Small intestine (tissue), 16 donors: ENCODE results near the gene ENHO. TPM values are rescaled to one million over a fixed set of nuclear protein-coding genes. Genes with fewer than 3 reads are reported as not detected.
A peak's percentile ranks its signal among the peaks of the same experiment; 100 is the strongest.

ENCODE experiments used
- DNase-seq, 2 donors: peaks; one replicate each; pipeline versions ENCODE4 v3.0.0 to v3.0.0-alpha.2; 2013
- FAIRE-seq: peaks from 2 replicates; lab custom pipeline; 2012; peaks lifted over from hg19 to GRCh38; lab: Jason Lieb, UNC
- H3K27ac ChIP-seq, 3 donors: one replicate each; pipeline ENCODE4 v1.5.1; 2013; ENCODE audit warnings: low read length in 2 of 3, mild to moderate bottlenecking in 2 of 3, control low read depth in 1 of 3, inconsistent platforms in 1 of 3, low read depth in 1 of 3, moderate library complexity in 1 of 3
- H3K27me3 ChIP-seq, 3 donors: one replicate each; pipeline ENCODE4 v1.6.1; 2013; ENCODE audit warnings: low read length in 3 of 3, inconsistent platforms in 1 of 3; ENCODE audit not compliant: control insufficient read depth in 3 of 3, insufficient read depth in 3 of 3
- H3K36me3 ChIP-seq, 3 donors: one replicate each; pipeline ENCODE4 v1.6.1; 2013; ENCODE audit warnings: low read length in 3 of 3, inconsistent platforms in 1 of 3, low read depth in 1 of 3, mild to moderate bottlenecking in 1 of 3, moderate library complexity in 1 of 3; ENCODE audit not compliant: control insufficient read depth in 3 of 3, insufficient read depth in 2 of 3
- H3K4me1 ChIP-seq, 3 donors: one replicate each; pipeline ENCODE4 v1.6.1; 2013; ENCODE audit warnings: low read length in 2 of 3, inconsistent platforms in 1 of 3, low read depth in 1 of 3, mild to moderate bottlenecking in 1 of 3, moderate library complexity in 1 of 3; ENCODE audit not compliant: control insufficient read depth in 3 of 3, insufficient read depth in 2 of 3
- H3K4me3 ChIP-seq, 3 donors: one replicate each; pipeline ENCODE4 v1.5.1; 2013; ENCODE audit warnings: low read length in 3 of 3, control low read depth in 1 of 3, inconsistent platforms in 1 of 3, low read depth in 1 of 3, mild to moderate bottlenecking in 1 of 3, moderate library complexity in 1 of 3
- H3K9me3 ChIP-seq, 2 donors: one replicate each; pipeline ENCODE4 v1.6.1; 2013; ENCODE audit warnings: low read depth in 1 of 2, low read length in 1 of 2; ENCODE audit not compliant: control insufficient read depth in 2 of 2, insufficient read depth in 1 of 2
- WGBS, 3 donors: extraction: QIAGEN DNeasy Blood & Tissue Kit; methylation state at CpG; one replicate each; pipeline ENCODE4 v1.1.7; 2013; 5-methylcytosine and 5-hydroxymethylcytosine counted together
- long read RNA-seq, 10 donors: transcript quantifications; one replicate each; lab custom pipeline, GENCODE V29; 2026
- polyA plus RNA-seq, 4 donors: library from polyadenylated mRNA; stranded (reverse) in 3 of 4; unstranded in 1 of 4; fragments of 200-250 nt in 3 of 4; fragments of 120-200 nt in 1 of 4; gene quantifications; one replicate each; pipeline versions ENCODE4 v1.2.1 to v1.2.3, GENCODE V29; 2013
- donor health status: healthy with polysubstance abuse.
- donor health status: control.
- donor health status: control.
- donor health status: Bipolar disorder and iron deficiency.
- donor health status: healthy.

ENHO gene
- polyA plus RNA-seq = 1 to 10 TPM; 1.8 to 8.9 (median 5.1) TPM
- long read RNA-seq, donor 1, transcript ENHO-201 (2 exons, 1,082 nt) = major isoform, 14 of 14 reads
- long read RNA-seq, donor 1, partial matches to known transcripts = 0 of 14 reads
- long read RNA-seq, donor 1, other reads (novel, unspliced or antisense) = 0 of 14 reads
- long read RNA-seq, donor 2 = 0 reads
- long read RNA-seq, donor 3, transcript ENHO-201 (2 exons, 1,082 nt) = major isoform, 5 of 5 reads
- long read RNA-seq, donor 3, partial matches to known transcripts = 0 of 5 reads
- long read RNA-seq, donor 3, other reads (novel, unspliced or antisense) = 0 of 5 reads
- long read RNA-seq, donor 4 = 0 reads
- long read RNA-seq, donor 5 = 0 reads
- long read RNA-seq, donor 6, partial matches to known transcripts = 0 of 4 reads
- long read RNA-seq, donor 6, other reads (novel, unspliced or antisense) = 0 of 4 reads
- long read RNA-seq, donor 7, partial matches to known transcripts = 0 of 1 reads
- long read RNA-seq, donor 7, other reads (novel, unspliced or antisense) = 0 of 1 reads
- long read RNA-seq, donor 8, partial matches to known transcripts = 0 of 2 reads
- long read RNA-seq, donor 8, other reads (novel, unspliced or antisense) = 0 of 2 reads
- long read RNA-seq, donor 9, partial matches to known transcripts = 0 of 2 reads
- long read RNA-seq, donor 9, other reads (novel, unspliced or antisense) = 0 of 2 reads
- long read RNA-seq, donor 10, partial matches to known transcripts = 0 of 3 reads
- long read RNA-seq, donor 10, other reads (novel, unspliced or antisense) = 0 of 3 reads

DNA sequence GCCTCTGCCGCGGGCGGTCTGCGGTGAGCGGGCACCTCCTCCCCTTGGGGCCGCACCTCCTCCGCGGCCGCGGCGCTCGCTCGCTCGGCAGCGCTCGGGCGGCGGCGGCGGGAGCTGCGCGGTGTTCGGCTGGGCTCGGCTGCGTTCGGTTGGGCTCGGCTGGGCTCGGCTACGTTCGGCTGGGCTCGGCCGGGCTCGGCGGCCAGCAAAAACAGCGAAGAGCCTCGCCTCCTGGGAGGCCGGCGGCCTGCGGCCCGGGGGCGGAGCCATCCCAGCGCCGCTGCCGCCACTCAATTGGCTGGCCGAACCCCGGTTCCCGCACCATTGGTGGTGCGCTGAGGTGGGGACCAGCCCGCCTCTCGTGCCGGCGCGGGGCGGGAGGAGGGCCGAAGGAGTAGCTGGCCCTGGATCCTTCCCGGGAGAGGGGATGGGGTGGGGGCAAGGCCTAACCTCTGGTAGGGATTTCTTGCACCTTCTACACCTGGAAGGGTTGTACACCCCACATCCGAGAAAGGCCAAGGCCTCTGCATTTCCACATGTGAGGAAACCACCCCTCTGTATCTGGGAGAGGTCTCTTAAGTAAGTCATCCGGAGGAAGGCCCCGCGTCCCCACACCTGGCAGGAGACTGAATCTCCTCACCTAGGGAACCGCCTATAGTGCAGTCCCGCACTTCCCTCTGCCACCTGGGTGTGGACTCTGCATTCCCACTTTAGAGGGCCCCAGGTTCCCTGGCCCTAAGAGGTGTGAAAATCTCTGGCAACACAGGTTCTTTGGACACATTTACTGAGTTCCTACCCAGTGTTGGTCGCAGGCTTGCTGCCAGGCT is at the start of gene ENHO:
TSS of gene ENHO (minus strand) at position 20 of the 827 bp plus-strand sequence. CDS start 1,295 bp downstream, outside the sequence.
- Histone ChIP-seq H3K4me3 (peak within 1 kb of the TSS; percentile 5 to 44 (median 41)), H3K4me1 (peaks cover 0 to 10% (median 2%) of the 10 kb centered on the region in 3 donors), H3K27ac (no peak within 1 kb of the TSS), H3K27me3 (peaks cover 0 to 50% (median 0%) of the 10 kb centered on the region in 3 donors), H3K9me3 (no peaks in the 10 kb centered on the region), H3K36me3 (no peaks in the 10 kb centered on the region)
- peak; percentile 84 to 97 for DNase-seq
- FAIRE-seq = no peak
- WGBS, 3 donors = 3 to 6% (median 3%) methylated on average over 32 to 63 of the region's 63 CpGs

DNA sequence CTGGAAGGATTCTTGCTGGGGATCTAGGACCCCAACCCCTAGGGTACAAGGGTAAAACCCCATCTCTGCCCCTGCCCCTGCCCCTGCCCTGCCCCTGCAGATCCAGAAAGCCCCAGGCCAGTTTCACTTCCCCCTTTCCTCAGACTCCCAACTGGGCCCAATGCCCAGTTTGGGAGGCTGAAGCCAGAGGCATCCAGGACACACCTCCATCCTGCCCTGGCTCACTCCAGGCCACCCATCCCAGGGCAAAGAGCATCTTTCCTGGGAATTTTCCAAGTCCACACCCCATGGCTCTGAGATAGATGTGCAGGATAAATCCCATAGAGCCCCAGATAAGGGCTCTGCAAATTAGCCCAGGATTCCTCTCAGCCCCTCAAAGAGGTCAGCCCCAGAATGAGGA is 49.3 kb upstream of the ENHO start:
- Histone ChIP-seq H3K4me3 (no peak overlapping the region), H3K27ac (peak overlapping the region in 1 of 3 donors; percentile 35)
- DNase-seq = peak in 1 of 2 donors; percentile 96

DNA sequence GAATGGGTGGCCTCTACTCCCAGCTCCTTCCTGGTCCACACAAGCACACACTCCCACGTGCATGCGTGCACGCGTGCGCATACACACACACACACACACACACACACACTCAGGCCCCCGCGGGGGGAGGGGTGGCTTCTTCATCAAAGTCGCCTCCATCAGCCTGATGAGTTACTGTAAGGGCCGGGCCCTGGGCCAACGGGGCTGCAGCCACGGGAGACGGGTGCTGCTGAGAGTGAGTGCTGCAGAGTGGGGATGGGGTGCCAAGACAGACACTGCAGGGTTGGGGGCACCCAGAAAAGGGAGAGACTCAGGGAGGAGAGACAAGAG is 48.7 kb upstream of the ENHO start:
- Histone ChIP-seq H3K27me3 (peaks cover 0 to 49% (median 2%) of the 10 kb centered on the region in 3 donors), H3K9me3 (no peaks in the 10 kb centered on the region), H3K27ac (peak overlapping the region in 2 of 3 donors; percentile 2 to 48), H3K36me3 (no peaks in the 10 kb centered on the region), H3K4me1 (peaks cover 5 to 10% (median 7%) of the 10 kb centered on the region in 3 donors), H3K4me3 (no peak overlapping the region)
- WGBS, 3 donors = 28 to 50% (median 36%) methylated on average over 12 of the region's 12 CpGs
- FAIRE-seq (no peak), DNase-seq (no peak)

More for the DNA sequence above, 49.3 kb upstream of the ENHO start:
- Histone ChIP-seq H3K27me3 (peaks cover 0 to 54% (median 4%) of the 10 kb centered on the region in 3 donors), H3K9me3 (no peaks in the 10 kb centered on the region), H3K4me1 (peaks cover 5 to 17% (median 7%) of the 10 kb centered on the region in 3 donors), H3K36me3 (peaks cover 0 to 4% (median 0%) of the 10 kb centered on the region in 3 donors)
- FAIRE-seq = no peak

DNA sequence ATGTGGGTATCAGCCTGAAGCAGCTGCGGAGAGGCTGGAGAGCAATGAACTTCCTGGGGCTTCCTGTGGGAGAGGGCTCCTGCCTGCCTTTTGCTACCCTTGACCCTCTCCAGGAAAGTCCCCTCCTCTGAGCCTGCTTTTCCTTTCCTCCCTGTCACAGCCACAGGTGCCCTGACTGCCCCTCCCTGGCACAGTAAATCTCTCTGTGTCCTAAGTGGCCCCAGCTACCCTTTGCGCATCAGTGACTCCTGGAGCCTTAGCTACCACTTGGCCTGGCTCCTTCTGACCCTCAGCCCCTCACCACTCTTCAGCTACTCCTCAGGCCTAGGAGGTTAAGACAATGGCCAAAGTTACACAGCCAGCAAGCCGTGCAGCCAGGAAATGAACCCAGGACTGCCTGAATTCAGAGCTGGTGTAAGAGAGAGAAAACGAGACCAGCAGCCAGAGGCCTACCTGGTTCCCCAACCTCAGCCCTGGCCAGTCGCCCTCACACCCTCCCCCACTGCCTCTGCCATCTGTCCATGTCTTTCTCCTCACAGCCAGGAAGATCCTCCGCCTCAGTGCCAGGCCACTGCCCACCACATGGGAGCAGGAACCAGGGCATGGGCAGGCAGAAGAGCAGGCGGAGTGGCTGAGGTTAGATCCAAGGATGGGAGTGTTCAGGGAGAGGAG is 48.2 kb upstream of the ENHO start:
- no peak for FAIRE-seq
- 55 to 63% (median 62%) methylated on average over 7 of the region's 7 CpGs for WGBS, 3 donors
- H3K36me3 ChIP-seq = peaks cover 0 to 2% (median 0%) of the 10 kb centered on the region in 3 donors

DNA sequence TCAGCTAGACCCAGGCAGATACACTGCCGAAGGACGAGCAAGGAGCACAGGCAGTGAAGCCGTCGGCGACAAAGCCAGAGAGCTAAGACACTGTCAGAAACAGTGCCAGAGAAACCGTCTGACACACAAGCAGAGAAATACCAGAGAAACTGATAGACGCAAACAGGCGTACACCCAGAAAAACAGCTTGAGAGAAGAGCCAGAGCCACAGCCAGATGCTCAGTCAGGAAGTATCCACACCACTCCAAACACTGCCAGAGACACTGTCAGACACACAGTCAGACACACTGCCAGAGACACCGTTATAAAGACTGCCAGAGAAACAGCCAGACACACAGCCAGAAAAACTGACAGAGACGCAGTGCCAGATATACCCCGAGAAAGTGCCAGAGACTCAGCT is 47.6 kb upstream of the ENHO start:
- WGBS, 3 donors = 57 to 69% (median 66%) methylated on average over 11 of the region's 11 CpGs
- DNase-seq (no peak), FAIRE-seq (no peak)
- Histone ChIP-seq H3K27me3 (peaks cover 0 to 44% (median 0%) of the 10 kb centered on the region in 3 donors), H3K4me1 (peaks cover 5 to 7% (median 7%) of the 10 kb centered on the region in 3 donors), H3K4me3 (no peak overlapping the region), H3K9me3 (no peaks in the 10 kb centered on the region), H3K36me3 (peaks cover 0 to 2% (median 0%) of the 10 kb centered on the region in 3 donors), H3K27ac (peak overlapping the region in 1 of 3 donors; percentile 48)

More for the DNA sequence above, 48.2 kb upstream of the ENHO start:
- Histone ChIP-seq H3K4me1 (peaks cover 5 to 7% (median 7%) of the 10 kb centered on the region in 3 donors), H3K27ac (peak overlapping the region in 2 of 3 donors; percentile 2 to 48), H3K9me3 (no peaks in the 10 kb centered on the region), H3K27me3 (peaks cover 0 to 45% (median 2%) of the 10 kb centered on the region in 3 donors), H3K4me3 (no peak overlapping the region)
- DNase-seq = no peak

DNA sequence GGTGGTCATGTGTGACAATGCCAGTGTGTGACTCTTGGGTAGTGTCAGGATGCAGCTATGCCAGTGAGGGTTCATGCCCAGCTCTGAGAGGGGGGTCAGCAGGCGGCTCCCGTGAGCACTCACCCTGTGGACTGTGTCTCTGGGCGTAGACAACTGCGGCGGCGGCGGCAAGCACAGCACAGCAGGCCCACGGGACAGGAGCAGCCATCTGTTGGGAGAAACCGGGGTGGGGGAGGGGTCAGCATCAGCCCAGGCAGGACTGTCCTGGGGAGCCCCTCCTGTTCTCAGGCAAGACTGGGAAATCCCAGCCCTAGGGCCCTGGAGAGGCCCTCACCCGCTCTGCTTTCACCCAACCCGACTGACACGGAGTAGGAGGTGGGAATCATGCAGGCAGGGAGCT is 46.0 kb upstream of the ENHO start:
- Histone ChIP-seq H3K27ac (no peak overlapping the region), H3K27me3 (peaks cover 0 to 41% (median 0%) of the 10 kb centered on the region in 3 donors), H3K36me3 (peaks cover 0 to 10% (median 0%) of the 10 kb centered on the region in 3 donors), H3K4me1 (peaks cover 5 to 7% (median 7%) of the 10 kb centered on the region in 3 donors), H3K4me3 (no peak overlapping the region), H3K9me3 (no peaks in the 10 kb centered on the region)
- WGBS, 3 donors = 61 to 64% (median 62%) methylated on average over 12 of the region's 12 CpGs
- DNase-seq (no peak), FAIRE-seq (no peak)

DNA sequence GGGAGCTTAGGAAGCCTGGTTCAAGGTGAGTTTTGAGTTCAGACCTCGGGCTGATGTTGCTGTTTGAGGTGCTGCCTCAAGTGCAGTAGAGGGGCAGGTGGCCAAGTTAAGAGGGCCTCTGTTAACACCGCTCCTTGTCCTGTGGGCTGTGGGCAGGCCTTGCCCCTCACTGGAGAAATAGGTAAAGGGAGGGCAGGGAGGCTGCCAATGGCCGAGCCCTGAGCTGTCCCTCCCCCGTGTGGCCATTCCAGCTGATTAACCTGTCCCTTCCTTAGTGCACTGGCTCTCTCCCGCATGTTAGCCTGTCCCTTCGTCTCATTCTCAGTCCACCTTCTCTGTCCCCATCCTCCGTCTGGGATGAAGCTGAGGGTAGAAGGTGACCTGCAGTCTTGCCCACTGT is 45.3 kb upstream of the ENHO start:
- H3K4me1 ChIP-seq = peaks cover 5 to 7% (median 7%) of the 10 kb centered on the region in 3 donors
- no peak for DNase-seq
- FAIRE-seq = no peak
- peaks cover 0 to 39% (median 0%) of the 10 kb centered on the region in 3 donors for H3K27me3 ChIP-seq
- no peak overlapping the region for H3K27ac ChIP-seq
- no peaks in the 10 kb centered on the region for H3K9me3 ChIP-seq
- H3K4me3 ChIP-seq = no peak overlapping the region
- 67 to 85% (median 80%) methylated on average over 5 to 7 of the region's 7 CpGs for WGBS, 3 donors
- peaks cover 0 to 13% (median 0%) of the 10 kb centered on the region in 3 donors for H3K36me3 ChIP-seq
